ENCODE results near the gene VPS16.
"Not testable (repeated sequence)": the region's sequence is repeated elsewhere in the genome, so short reads cannot be mapped to it uniquely, and the experiment has no call there.

VPS16 gene

DNA sequence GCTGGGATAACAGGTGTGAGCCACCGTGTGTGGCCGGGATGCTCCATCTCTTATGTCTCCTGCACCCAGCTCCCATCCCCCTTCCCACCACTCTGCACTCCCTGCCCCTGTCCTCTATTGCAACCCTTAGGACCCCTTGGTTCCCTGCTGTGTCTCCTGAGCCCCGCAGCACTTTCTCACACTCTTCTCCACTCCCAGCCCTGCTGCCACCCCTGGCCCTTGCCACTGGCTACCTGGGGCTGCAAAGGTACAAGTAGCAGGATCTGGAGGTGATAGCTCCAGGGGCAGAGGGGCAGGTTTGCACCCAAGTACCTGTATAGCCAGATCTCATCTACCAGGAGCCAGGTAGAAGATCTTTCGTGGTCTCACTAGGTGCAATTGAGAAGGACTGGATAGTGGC is 33.5 kb upstream of the VPS16 start:
- no peak for DNase-seq (ENCODE audit: low spot score)

DNA sequence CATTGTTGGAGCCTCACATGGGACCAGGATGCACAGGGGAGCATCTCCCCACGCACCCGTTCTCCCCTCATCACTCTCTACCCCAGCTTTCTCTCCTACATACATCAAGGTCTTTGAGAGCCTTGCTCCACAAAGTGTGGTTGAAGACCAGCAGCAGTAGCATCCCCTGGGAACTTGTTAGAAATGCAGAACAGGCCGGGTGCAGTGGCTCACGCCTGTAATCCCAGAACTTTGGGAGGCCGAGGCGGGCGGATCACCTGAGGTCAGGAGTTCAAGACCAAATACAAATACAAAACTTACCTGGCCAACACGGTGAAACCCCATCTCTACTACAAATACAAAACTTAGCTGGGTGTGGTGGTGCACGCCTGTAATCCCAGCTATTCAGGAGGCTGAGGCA is 32.6 kb upstream of the VPS16 start:
- not testable (repeated sequence) for DNase-seq (ENCODE audit: low spot score)

DNA sequence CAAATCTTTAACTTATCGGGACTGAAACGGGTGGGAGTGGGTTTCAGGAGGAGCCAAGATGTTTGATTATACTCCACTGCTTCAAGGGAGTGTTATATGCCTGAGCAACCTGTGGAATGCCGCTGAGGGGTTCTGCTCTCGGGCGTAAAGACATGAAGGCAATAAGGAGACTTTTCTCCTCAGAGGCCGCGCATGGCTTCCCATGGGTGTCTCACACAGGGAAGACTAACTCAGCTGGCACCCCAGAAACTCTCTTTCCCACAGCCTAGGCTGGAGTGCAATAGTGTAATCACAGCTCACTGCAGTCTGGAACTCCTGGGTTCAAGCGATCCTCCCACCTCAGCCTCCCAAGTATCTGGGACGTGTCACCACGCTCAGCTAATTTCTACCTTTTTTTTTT is 30.9 kb upstream of the VPS16 start:
- DNase-seq (ENCODE audit: low spot score), result no peak

DNA sequence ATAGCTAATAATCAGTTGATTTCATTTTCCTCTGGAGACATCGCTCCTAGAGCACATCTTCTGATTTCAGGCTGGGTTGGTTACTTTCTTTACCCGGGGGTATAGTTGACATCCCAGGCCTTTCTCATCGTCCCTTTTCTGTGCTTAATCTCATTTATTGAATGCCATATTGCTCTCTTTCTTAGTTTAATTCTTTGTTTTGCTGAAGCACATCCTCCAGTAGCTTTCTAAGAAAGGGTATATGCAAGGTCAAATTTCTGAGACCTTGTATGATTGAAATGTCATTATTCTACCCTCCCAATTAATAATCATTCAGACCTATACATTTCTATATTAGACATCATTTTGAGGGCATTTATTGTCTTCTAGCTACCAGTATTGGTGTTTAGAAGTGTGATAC is 28.4 kb upstream of the VPS16 start:
- no peak for DNase-seq (ENCODE audit: low spot score)

DNA sequence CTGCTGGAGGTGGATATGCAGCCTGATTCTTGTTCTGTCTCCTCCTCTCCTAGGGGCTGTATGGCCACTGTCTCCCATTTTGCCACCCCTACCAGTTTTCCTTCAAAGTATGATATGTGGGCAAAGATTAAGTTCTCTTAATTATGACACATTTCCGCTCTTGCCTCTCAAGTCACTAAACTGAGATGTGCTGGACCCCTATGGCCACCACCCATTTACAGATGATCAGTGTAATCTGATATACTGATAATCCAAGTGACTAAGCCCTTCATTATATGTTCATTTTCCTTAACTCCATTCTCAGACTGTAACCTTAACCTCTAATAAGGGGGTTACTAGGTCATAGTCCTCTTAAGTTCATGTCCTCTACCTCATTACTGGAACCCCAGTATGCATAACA is 26.5 kb upstream of the VPS16 start:
- DNase-seq (ENCODE audit: low spot score), result no peak

DNA sequence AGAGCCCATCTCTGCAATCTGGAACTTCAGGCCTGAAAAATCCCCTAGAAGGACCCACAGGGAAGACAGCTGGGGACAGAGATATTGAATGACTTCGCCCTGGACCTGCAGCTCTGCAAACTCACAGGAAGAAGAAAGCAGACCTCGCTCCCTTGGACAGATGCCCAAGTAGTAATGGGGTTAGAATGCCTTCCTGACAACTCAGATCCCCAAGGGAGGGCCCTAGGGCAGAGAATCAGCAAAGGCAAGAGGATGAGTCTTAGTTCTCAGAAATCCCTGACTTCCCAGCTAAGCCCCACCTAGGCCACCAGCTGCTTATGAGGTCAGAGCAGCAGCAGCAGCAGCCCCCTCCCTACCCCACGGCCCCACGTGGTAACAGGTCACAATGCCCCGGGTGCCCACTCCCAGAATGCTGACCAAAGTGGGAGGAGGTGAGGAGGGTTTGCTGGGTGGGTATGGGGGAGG is 25.9 kb upstream of the VPS16 start, which contains the start of gene C20orf141:
TSS of gene C20orf141 (plus strand) at position 401 of the 465 bp plus-strand sequence. CDS start 198 bp downstream, outside the sequence.
- DNase-seq (ENCODE audit: low spot score), result peak; percentile 97

DNA sequence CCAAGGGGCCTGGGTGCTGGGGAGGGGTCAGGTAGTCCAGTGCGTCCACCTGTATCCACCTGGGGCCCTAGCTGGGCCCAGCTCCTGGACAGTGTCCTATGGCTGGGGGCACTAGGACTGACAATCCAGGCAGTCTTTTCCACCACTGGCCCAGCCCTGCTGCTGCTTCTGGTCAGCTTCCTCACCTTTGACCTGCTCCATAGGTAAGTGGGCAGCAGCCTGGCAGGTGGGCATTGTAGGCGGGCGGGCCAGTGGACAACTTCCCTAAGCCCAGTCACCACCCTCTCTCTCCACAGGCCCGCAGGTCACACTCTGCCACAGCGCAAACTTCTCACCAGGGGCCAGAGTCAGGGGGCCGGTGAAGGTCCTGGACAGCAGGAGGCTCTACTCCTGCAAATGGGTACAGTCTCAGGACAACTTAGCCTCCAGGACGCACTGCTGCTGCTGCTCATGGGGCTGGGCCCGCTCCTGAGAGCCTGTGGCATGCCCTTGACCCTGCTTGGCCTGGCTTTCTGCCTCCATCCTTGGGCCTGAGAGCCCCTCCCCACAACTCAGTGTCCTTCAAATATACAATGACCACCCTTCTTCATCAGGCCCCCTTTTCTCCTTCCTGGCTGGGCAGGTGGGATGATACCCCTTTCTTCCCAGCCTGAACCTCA is 25.2 kb upstream of the VPS16 start:
- DNase-seq (ENCODE audit: low spot score), result no peak

DNA sequence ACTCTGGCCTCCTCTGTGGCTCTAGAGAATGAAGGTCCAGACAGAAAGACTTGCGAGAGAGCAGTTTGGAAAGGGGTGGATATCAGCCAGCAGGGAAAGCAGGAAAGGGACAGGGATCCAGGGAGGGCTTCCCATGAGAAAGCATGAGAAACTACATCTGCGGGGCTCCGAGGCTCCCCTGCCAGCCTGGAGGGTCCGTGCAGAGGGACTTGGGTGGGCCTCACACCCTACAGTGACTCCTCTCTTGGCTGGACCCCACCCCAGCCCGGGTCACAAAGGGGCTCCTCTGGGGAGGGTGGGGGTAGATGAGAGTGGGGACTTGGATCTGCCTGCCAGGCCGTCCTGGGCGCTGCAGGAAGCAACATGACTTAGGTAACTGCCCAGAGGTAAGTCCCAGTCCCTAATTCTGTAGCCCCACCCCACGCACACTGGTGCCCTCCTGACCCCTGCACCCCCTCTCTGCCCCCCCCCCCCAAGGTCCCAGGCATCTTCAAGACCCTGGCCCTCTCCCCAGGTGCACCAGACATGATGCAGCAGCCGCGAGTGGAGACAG is 24.4 kb upstream of the VPS16 start, which contains the start of gene TMEM239:
TSS of gene TMEM239 (plus strand) at position 335 of the 553 bp plus-strand sequence. CDS start at position 526, 191 bp downstream.
- DNase-seq (ENCODE audit: low spot score), result no peak

DNA sequence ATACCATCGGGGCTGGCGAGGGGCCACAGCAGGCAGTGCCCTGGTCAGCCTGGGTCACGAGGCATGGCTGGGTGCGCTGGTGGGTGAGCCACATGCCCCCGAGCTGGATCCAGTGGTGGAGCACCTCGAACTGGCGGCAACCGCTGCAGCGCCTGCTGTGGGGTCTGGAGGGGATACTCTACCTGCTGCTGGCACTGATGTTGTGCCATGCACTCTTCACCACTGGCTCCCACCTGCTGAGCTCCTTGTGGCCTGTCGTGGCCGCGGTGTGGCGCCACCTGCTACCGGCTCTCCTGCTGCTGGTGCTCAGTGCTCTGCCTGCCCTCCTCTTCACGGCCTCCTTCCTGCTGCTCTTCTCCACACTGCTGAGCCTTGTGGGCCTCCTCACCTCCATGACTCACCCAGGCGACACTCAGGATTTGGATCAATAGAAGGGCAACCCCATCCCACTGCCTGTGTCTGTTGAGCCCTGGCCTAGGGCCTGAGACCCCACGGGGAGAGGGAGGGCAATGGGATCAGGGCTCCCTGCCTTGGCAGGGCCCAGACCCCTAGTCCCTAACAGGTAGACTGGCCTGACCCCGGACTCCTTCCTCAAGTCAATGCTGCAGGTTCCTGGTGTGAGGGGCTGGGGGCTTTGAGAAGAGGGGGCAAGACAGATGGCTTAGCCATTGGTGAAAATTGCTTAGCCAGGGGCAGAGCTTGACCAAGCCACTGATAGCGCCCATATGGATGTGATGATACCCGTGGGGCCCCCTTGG is 23.8 kb upstream of the VPS16 start:
- no peak for DNase-seq (ENCODE audit: low spot score)

DNA sequence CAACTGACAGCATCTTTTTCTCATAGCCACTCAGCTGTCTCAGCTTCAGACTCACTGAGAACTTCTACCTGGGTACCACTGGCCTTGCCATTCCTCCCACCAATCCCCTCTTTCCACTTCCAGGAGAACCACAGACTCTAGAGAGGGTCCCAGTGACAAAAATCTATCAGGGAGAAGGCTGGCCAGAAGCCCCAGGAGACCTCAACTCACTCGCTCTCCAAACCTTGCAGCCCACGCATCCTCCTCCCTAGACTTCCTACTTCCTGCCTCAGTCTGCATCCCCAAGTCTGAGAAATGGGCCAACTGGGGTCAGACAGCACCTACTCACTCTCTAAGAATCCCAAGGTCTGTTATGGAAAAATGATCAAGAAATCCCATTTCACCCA is 23.2 kb upstream of the VPS16 start:
- no peak for DNase-seq (ENCODE audit: low spot score)

DNA sequence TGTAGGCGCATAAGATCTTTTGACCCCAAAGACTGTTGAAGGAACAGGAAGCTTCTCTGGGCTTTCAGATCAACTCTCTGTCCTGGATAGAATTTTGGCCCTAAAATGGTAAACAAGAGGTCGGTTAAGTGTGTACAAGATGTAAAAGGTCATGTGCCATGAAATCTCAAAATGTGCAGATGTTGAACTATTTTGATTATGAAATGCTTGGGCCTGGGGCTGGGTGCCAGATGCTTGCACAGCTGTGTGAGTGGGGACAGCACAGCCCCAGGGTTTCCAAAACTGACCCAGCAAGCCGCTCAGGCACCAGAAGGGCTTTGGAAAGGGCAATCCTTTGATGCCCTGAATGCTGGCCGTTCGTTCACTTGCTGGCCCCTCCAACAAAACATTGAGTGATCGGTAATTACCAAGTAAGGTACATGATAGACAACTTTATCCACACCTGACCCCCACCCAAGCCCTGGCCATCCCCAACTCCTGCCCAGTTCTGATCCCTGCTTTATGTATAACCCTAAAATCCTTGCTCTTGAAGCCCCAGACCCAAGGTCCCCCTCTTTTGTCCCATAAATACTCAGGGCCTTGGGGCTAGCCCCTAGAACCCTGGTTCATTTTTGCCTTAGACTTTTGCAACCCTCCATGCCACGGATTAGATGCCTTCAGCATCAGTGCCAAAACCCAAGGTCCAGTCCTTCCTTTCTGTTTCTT is 22.5 kb upstream of the VPS16 start:
- no peak for DNase-seq (ENCODE audit: low spot score)

DNA sequence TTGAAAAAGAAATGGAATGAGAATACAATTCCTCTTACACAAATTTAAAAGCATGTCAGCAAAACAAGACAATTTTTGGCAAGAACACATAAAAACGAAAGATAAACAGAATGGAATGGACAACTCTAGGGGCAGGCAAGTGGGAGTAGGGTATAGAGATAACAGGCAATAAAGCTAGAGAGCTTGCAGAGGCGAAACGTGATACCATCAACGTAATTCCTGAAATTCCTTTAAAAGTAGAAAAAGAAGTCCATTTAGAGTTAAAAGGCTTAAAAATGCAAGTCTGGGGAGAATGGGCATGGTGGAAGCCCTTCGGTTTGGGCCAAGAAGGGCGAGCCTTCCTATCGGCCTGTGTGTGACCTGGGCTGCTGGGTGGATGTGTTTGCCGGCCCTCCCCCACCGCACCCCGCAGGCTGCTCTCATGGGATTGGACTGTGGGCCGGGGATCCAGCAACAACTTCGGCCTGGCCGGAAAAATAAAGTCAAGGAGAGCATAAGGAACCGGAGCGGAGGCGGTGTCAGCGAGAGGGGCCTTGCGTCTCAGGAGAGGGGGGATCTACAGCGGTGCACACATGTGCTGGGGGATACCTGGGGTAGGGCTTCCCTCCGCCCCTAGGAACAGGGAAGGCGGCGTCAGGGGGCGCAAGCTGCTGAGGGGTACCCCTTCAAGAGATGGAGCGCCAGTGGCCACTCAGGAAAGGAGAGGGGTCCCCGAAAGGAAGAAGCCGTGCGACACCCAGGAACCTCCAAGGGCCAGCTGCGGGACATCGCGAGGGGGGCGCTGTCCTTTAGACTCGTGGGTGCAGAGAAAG is 20.3 kb upstream of the VPS16 start:
- DNase-seq (ENCODE audit: low spot score), result peak; percentile 82

DNA sequence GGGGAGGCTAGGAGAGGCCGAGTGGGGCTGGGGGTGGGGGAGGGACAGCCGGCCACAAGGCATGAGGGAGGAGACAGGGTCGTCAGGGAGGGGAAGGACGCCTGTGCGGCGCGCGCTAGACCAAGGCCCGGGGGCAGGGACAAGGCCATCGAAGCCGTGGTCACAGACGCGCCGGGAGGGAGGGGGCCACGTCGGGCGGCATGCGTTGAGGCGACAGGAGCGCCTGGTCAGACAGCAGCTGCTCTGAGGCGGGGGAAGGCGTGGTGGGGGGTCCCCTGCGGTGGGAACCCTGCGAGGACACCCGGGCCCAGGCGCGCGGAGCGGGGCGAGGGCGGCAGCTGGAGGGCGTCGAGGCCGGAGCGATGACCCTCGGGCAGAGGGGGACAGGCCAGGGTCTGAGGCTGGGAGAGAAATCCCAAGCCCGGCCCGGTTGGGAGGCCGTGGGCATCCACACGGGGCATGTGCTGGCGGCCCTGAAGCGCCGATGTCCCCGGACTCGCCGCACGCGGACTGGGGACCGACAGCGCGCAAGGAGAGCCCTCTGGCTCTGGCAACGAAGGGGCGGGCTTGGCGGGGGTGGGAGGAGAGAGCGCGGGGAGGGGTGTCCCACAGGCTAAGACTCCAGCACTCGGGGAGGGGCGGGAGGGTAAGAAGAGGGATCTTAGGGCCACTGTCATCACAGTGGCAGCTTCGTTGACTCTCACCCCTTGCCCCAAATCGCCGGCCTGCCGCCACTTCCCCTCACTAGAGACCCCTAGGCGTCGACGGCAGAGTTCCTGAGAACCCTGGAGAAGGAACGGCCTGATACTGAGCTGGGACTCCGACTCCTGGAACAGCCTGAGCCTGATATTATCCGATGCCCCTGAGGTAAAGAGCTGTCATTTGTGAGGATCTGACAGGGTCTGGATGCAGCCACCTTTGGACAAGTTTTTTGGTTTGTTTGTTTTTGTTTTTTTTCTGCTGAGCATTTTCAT is 19.4 kb upstream of the VPS16 start:
- peak; percentile 29 for DNase-seq (ENCODE audit: low spot score)

DNA sequence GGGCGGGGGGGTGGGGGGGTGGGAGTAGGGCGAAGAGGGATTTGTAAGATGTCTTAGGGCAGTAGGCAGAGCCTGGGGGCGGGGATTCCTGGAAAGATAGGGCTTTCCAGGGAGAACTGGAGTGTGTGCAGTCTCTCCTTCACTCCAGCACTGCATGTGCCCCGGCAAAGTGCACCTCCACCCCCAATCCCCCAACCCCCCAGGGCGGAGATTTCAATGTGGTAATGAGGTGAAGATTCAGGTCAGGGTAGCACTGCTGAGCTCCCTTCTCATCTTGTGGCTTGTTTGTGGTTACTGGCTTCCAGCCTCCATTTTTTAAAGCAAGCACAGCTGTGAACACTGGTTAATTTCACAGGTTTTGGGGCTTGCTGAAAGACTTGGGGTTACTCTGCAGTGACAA is 18.5 kb upstream of the VPS16 start:
- DNase-seq (ENCODE audit: low spot score), result no peak

DNA sequence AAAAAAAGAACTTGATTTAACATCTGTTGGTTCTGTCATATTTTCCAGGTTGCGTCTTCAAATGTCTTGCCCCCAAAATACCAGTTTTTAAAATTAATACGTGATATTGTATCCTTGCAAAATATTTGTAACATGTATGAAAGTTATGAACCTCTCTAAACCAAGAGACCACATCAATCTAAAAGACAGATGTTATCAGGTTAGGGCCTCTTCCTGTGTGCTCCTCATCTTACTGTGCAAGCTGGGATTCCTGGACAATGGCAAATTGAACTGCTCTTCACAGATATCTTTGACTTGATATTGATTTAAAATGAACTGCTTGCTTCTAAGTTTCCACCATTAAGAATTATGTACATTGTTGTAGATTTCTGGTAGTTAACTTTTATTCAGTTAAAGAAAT is 14.8 kb upstream of the VPS16 start:
- no peak for DNase-seq (ENCODE audit: low spot score)

DNA sequence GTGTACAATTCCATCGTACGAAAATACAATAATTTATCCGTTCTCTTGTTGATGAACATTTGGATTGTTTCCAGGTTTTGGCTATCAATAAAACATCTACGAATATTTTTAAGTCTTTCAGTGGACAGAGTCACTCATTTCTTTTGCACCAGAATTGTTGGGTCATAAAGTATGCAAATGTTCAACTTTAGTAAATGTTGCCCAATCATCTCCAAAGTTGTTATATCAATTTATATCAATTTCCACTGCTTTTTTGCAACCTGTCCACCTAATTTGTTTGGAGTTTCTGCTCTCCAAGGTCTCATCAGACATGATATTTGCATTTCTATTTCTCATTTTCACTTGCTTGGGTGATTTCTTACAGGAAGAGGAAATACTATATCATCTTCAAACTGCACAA is 13.9 kb upstream of the VPS16 start:
- DNase-seq (ENCODE audit: low spot score), result no peak

DNA sequence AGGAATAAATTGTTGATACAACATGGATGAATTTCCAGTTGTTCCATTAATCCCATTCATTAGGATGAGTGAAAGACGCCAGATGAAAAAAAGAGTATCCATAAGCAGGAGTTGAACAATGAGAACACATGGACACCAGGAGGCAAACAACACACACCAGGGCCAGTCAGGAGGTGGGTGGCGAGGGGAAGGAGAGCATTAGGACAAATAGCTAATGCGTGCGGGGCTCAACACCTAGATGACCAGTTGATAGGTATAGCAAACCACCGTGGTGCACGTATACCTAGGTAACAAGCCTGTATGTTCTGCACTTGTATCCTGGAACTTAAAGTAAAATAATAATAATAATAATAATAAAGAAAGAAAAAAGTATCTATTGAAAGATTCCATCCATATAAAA is 11.2 kb upstream of the VPS16 start:
- no peak for DNase-seq (ENCODE audit: low spot score)

DNA sequence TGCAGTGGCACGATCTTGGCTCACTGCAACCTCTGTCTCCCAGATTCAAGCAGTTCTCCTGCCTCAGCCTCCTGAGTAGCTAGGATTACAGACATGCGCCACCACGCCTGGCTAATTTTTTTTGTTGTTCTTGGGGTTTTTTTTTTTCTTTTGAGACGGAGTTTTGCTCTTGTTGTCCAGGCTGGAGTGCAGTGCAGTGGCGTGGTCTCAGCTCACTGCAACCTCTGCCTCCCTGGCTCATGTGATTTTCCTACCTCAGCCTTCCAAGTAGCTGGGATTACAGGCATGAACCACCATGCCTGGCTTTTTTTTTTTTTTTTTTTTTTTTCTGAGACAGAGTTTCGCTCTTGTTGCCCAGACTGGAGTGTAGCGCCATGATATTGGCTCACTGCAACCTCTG is 9.3 kb upstream of the VPS16 start:
- DNase-seq (ENCODE audit: low spot score), result not testable (repeated sequence)

DNA sequence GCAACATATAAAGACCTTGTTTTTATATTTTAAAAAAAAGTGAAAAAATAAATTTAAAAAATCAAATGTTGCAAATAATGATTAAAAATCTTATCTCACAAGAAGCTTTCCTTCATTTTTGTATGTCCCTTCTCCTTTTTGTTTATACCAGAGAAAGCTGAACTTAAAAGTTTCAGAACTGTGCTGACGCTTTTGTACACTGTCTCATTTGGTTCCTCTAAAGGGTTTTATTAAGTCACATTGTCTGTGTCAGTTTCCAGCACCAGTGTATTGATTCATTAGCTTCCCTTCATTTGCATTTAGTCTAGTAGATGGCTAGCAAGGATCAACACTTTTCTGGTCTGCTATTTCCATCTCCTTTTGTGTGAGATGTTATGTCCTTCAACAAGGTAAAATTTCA is 6.8 kb upstream of the VPS16 start:
- DNase-seq (ENCODE audit: low spot score), result no peak

DNA sequence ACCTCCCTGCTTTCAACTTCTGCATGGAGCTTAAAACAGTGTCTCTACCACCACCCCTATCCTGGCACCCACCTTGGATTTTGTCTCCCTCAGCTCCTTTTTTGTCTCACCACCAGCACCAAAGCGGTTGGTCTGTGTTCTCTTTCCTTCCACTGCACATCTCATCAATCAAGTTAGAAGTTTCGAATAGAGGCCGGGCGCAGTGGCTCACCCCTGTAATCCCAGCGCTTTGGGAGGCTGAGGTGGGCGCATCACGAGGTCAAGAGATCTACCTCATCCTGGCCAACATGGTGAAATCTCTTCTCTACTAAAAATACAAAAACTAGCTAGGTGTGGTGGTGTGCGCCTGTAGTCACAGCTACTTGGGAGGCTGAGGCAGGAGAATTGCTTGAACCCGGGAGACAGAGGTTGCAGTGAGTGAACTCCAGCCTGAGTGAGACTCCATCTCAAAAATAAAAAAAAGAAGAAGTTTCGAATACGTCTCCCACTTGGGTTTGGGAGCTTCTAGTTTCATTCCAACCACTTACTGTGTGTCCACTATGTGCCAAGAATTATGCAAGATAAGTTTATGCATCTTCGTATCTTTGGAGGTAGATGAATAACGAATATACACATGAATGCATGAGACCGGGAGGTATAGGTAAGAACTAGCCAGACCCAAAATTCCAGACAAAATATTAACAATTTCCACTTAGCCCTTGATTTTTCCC is 6.0 kb upstream of the VPS16 start:
- no peak for DNase-seq (ENCODE audit: low spot score)
